ENCODE measurements around the gene RBM34. TPM values are rescaled to one million over a fixed set of nuclear protein-coding genes. Genes with fewer than 3 reads are reported as not detected.
"Not testable (repeated sequence)": the region's sequence is repeated elsewhere in the genome, so short reads cannot be mapped to it uniquely, and the experiment has no call there.

Gene RBM34
- total RNA-seq, 4 donors from 2014 or later, result 13.1 to 56.7 (median 29.7) TPM

- H3K4me3 ChIP-seq, result no peak overlapping the region
- intact Hi-C loops (cut with DNase I; ENCODE audit: low total_unique reads), result loop anchor here (5.0 kb wide), 1 partner anchor 373 kb away; no protein-coding TSS in a partner anchor
- DNase-seq, result no peak
- TF ChIP-seq POLR2AphosphoS5 (IDR thresholded peaks at IDR 0.05), result no peak
- H3K9me3 ChIP-seq, result no peaks in the 10 kb centered on the region
- H3K27me3 ChIP-seq, result no peaks in the 10 kb centered on the region
- WGBS, 2 donors (ENCODE audit: low coverage in 1 of 2), result 73% methylated on average over 20 of the region's 20 CpGs; no CpG with 5 or more reads in 1 of the 2 donors
- peak overlapping the region in 1 of 4 donors; percentile 28 for H3K27ac ChIP-seq
- in situ Hi-C loops (cut with MboI; ENCODE audit: low pct_ligation_motif_present in 1 of 4, low pct_unique_long_range_greater_than_20kb in 1 of 4, low sequenced_read_pairs in 3 of 4), result loop anchor here in 3 of 4 donors (5.0 to 10.0 kb wide), 2 partner anchors 324 to 593 kb away; no protein-coding TSS in a partner anchor
- H3K36me3 ChIP-seq, result no peaks in the 10 kb centered on the region
- H3K4me1 ChIP-seq, result peaks cover 9 to 13% (median 11%) of the 10 kb centered on the region in 4 donors
Measured at GRCh38 chr1:235090406-235091069, 70.5 kb downstream of the RBM34 start.

GRCh38 chr1:235088907-235089306, 72.1 kb downstream of the RBM34 start:
- intact Hi-C loops (cut with DNase I; ENCODE audit: low total_unique reads) (no loop called here), in situ Hi-C loops (cut with MboI; ENCODE audit: low pct_ligation_motif_present in 1 of 4, low pct_unique_long_range_greater_than_20kb in 1 of 4, low sequenced_read_pairs in 3 of 4) (loop anchor here (10.0 kb wide), 6 partner anchors 104 to 594 kb away; no protein-coding TSS in a partner anchor)
- DNase-seq, result no peak
- H3K4me3 ChIP-seq, result no peak overlapping the region
- H3K9me3 ChIP-seq, result no peaks in the 10 kb centered on the region
- H3K27ac ChIP-seq, result no peak overlapping the region
- no peaks in the 10 kb centered on the region for H3K27me3 ChIP-seq
- TF ChIP-seq POLR2AphosphoS5 (IDR thresholded peaks at IDR 0.05), result no peak
- TF ChIP-seq POLR2A (IDR thresholded peaks at IDR 0.05), result no peak
- 90 to 98% methylated on average over 5 to 7 of the region's 7 CpGs for WGBS, 2 donors (ENCODE audit: low coverage in 1 of 2)
- peaks cover 11 to 14% (median 13%) of the 10 kb centered on the region in 4 donors for H3K4me1 ChIP-seq
- H3K36me3 ChIP-seq, result no peaks in the 10 kb centered on the region

- intact Hi-C loops (cut with DNase I; ENCODE audit: low total_unique reads), result no loop called here
- H3K4me1 ChIP-seq, result peaks cover 12 to 15% (median 14%) of the 10 kb centered on the region in 4 donors
- WGBS, 2 donors (ENCODE audit: low coverage in 1 of 2), result 91 to 100% methylated on average over 3 to 6 of the region's 6 CpGs
- in situ Hi-C loops (cut with MboI; ENCODE audit: low pct_ligation_motif_present in 1 of 4, low pct_unique_long_range_greater_than_20kb in 1 of 4, low sequenced_read_pairs in 3 of 4), result loop anchor here (10.0 kb wide), 6 partner anchors 104 to 594 kb away; no protein-coding TSS in a partner anchor
- no peaks in the 10 kb centered on the region for H3K27me3 ChIP-seq
- no peaks in the 10 kb centered on the region for H3K9me3 ChIP-seq
- no peaks in the 10 kb centered on the region for H3K36me3 ChIP-seq
- no peak for DNase-seq
- TF ChIP-seq CTCF (IDR thresholded peaks at IDR 0.05), result no peak
- no peak for TF ChIP-seq EP300 (IDR thresholded peaks at IDR 0.05; ENCODE audit: low read depth)
- no peak for TF ChIP-seq POLR2AphosphoS5 (IDR thresholded peaks at IDR 0.05)
- TF ChIP-seq POLR2A (IDR thresholded peaks at IDR 0.05), result no peak
- no peak overlapping the region for H3K4me3 ChIP-seq
- no peak overlapping the region for H3K27ac ChIP-seq
Measured at GRCh38 chr1:235088430-235088829, 72.6 kb downstream of the RBM34 start.

DNA sequence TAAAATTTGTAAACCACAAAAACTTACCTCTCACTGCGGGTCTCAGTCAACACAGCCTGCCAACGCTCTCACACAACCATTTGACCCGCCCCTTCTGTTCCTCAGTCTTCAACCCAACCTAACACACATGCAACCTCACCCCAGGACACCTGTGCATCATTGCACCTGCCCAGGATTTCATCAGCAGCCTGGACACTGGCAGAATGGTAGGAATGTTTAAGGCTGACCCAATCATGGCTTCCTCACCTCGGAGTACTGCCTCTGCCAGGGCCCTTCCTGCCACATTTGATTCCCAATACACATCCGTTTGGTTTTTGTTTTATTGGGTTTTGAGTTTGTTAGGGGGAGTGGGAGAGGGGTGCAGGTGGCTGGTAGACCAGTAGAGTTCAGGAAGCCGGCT, 73.1 kb downstream of the RBM34 start:
- Histone ChIP-seq H3K27me3 (no peaks in the 10 kb centered on the region), H3K36me3 (no peaks in the 10 kb centered on the region), H3K4me3 (no peak overlapping the region), H3K4me1 (peaks cover 12 to 15% (median 14%) of the 10 kb centered on the region in 4 donors), H3K9me3 (no peaks in the 10 kb centered on the region), H3K27ac (no peak overlapping the region)
- no peak for TF ChIP-seq POLR2AphosphoS5 (IDR thresholded peaks at IDR 0.05)
- no peak for TF ChIP-seq POLR2A (IDR thresholded peaks at IDR 0.05)
- no peak for TF ChIP-seq EP300 (IDR thresholded peaks at IDR 0.05; ENCODE audit: low read depth)
- TF ChIP-seq CTCF (IDR thresholded peaks at IDR 0.05), result no peak
- in situ Hi-C loops (cut with MboI; ENCODE audit: low pct_ligation_motif_present in 1 of 4, low pct_unique_long_range_greater_than_20kb in 1 of 4, low sequenced_read_pairs in 3 of 4), result loop anchor here (10.0 kb wide), 6 partner anchors 103 to 593 kb away; no protein-coding TSS in a partner anchor
- DNase-seq, result no peak
- intact Hi-C loops (cut with DNase I; ENCODE audit: low total_unique reads), result no loop called here
- WGBS, 2 donors (ENCODE audit: low coverage in 1 of 2), result 90 to 93% methylated on average over 3 to 6 of the region's 6 CpGs

DNA sequence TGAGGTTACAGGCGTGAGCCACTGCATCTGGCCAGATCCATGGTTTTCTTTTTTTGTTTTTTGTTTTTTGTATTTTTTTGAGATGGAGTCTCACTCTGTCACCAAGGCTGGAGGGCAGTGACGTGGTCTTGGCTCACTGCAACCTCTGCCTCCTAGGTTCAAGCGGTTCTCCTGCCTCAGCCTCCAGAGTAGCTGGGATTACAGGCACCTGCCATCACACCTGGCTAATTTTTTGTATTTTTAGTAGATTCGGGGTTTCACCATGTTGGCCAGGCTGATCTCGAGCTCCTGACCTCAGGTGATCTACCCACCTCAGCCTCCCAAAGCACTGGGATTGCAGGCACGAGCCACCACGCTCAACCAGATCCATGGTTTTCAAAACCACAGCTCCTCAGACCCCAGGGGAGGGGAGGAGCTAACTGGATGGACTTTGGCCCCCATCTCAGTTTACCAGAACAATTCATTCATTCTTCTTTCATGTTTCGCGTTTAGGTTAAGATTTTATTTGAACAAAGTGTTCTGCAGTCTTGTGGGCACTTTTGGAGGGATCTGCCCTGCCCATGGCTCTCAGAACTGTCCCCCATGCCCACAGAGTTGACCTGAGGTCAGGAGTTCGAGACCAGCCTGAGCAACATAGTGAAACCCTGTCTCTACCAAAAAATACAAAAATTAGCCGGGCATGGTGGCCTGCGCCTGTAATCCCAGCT, 75.5 kb downstream of the RBM34 start:
- Histone ChIP-seq H3K4me1 (peaks cover 15 to 35% (median 28%) of the 10 kb centered on the region in 4 donors), H3K27ac (peak overlapping the region in 1 of 4 donors; percentile 29)
- DNase-seq, H3K4me3 ChIP-seq, H3K27me3 ChIP-seq, H3K36me3 ChIP-seq, H3K9me3 ChIP-seq: not testable (repeated sequence)
- intact Hi-C loops (cut with DNase I; ENCODE audit: low total_unique reads), result loop anchor here (1.0 kb wide), 1 partner anchor 16 kb away; no protein-coding TSS in a partner anchor
- in situ Hi-C loops (cut with MboI; ENCODE audit: low pct_ligation_motif_present in 1 of 4, low pct_unique_long_range_greater_than_20kb in 1 of 4, low sequenced_read_pairs in 3 of 4), result loop anchor here (10.0 kb wide), 6 partner anchors 101 to 591 kb away; no protein-coding TSS in a partner anchor
- WGBS, 2 donors (ENCODE audit: low coverage in 1 of 2), result 75 to 88% methylated on average over 4 to 12 of the region's 12 CpGs

Small RNA genes within 50 kb of the gene (small RNA-seq; reads per million reads assigned to genes)
- gene AL732292.1 (0 reads per million in 4 donors), gene MIR4753 (0 to 0.28 (median 0.20) reads per million in 4 donors), gene SNORA14B (2.2 to 4.6 (median 2.7) reads per million in 4 donors)

Other genes starting within 250 kb of the RBM34 start
- gene TOMM20, start 32.4 kb downstream of the RBM34 start, total RNA-seq, result 10 to 100 TPM; 16.9 to 72.9 (median 54.5) TPM
- 10 to 100 TPM in 3 of 4 donors, 1 to 10 TPM in 1; 9.2 to 52.0 (median 34.0) TPM for gene ARID4B, start 166.9 kb upstream of the RBM34 start, total RNA-seq
- 10 to 100 TPM; 11.2 to 22.1 (median 16.9) TPM for gene GGPS1, start 167.3 kb upstream of the RBM34 start, total RNA-seq
- 10 to 100 TPM; 16.8 to 59.1 (median 23.9) TPM for gene TBCE, start 206.2 kb upstream of the RBM34 start, total RNA-seq

Measured in transverse colon (tissue), 4 donors.